Activated CD4-positive, alpha-beta T cell treated with anti-CD3 and anti-CD28 coated beads, Interleukin-2, amount 50 U/mL, for 48 hours (primary cell): Measurements from ENCODE around the gene ADGRG3.
"Not testable (repeated sequence)": the region's sequence is repeated elsewhere in the genome, so short reads cannot be mapped to it uniquely, and the experiment has no call there.

Source experiments
- DNase-seq, 2 experiments: peaks; one replicate each; pipeline ENCODE4 v3.0.0-alpha.2; 2020

Gene ADGRG3

GRCh38 chr16:57722210-57722499, 54.0 kb downstream of the ADGRG3 start:
- DNase-seq = no peak

GRCh38 chr16:57722651-57723050, 54.5 kb downstream of the ADGRG3 start:
- no peak for DNase-seq

- no peak for DNase-seq
Observed at GRCh38 chr16:57723170-57723569, 55.1 kb downstream of the ADGRG3 start.

GRCh38 chr16:57724531-57724930, 56.4 kb downstream of the ADGRG3 start:
- no peak for DNase-seq

- no peak for DNase-seq
Observed at GRCh38 chr16:57725151-57725550, 57.0 kb downstream of the ADGRG3 start.

GRCh38 chr16:57725554-57725953, 57.4 kb downstream of the ADGRG3 start:
- no peak for DNase-seq

GRCh38 chr16:57725976-57726375, 57.9 kb downstream of the ADGRG3 start:
- DNase-seq = no peak

GRCh38 chr16:57726433-57726947, 58.4 kb downstream of the ADGRG3 start:
- no peak for DNase-seq

- DNase-seq = no peak
Observed at GRCh38 chr16:57727610-57728009, 59.5 kb downstream of the ADGRG3 start.

GRCh38 chr16:57728336-57729181, 60.5 kb downstream of the ADGRG3 start:
- no peak for DNase-seq

GRCh38 chr16:57729182-57729484, 61.0 kb downstream of the ADGRG3 start:
- no peak for DNase-seq

GRCh38 chr16:57729852-57730251, 61.7 kb downstream of the ADGRG3 start:
- not testable (repeated sequence) for DNase-seq

- DNase-seq = no peak
Observed at GRCh38 chr16:57730771-57731730, 62.9 kb downstream of the ADGRG3 start.

- no peak for DNase-seq
Observed at GRCh38 chr16:57732037-57732436, 63.9 kb downstream of the ADGRG3 start.

GRCh38 chr16:57732714-57733113, 64.6 kb downstream of the ADGRG3 start:
- no peak for DNase-seq

GRCh38 chr16:57734308-57734924, 66.3 kb downstream of the ADGRG3 start:
- DNase-seq = no peak

- peak; percentile 98 to 99 for DNase-seq
Observed at GRCh38 chr16:57734925-57735754, 67.0 kb downstream of the ADGRG3 start.

GRCh38 chr16:57735755-57736418, 67.8 kb downstream of the ADGRG3 start, which contains the start of gene KATNB1:
Gene KATNB1 (plus strand): TSS chr16:57735770. CDS start chr16:57737244, 1,474 bp downstream.
- DNase-seq = peak in 1 of 2 experiments; percentile 14

- DNase-seq = peak; percentile 43 to 56
Observed at GRCh38 chr16:57736419-57737351, 68.6 kb downstream of the ADGRG3 start.

GRCh38 chr16:57738844-57739243, 70.7 kb downstream of the ADGRG3 start:
- no peak for DNase-seq
